CD14-positive monocyte (primary cell): ENCODE data around the gene MTFMT. TPM values are rescaled to one million over a fixed set of nuclear protein-coding genes. Genes with fewer than 3 reads are reported as not detected.
"Not testable (repeated sequence)": the region's sequence is repeated elsewhere in the genome, so short reads cannot be mapped to it uniquely, and the experiment has no call there.

Experiments used
- DNase-seq, 3 donors: peaks; one replicate each; pipeline ENCODE4 v3.0.0-alpha.2; 2011 to 2022
- H2AFZ ChIP-seq: 2 replicates; pipeline ENCODE4 v1.6.0; 2012; ENCODE audit warnings: mild to moderate bottlenecking, low read depth, low read length, inconsistent platforms; ENCODE audit not compliant: insufficient read depth, poor library complexity, severe bottlenecking
- H3K27ac ChIP-seq, 2 donors: 1 replicate in 1 of 2; 2 replicates in 1 of 2; pipeline ENCODE4 v1.5.1; 2012 to 2013; ENCODE audit warnings: low read length in 2 of 2, control low read depth in 1 of 2, inconsistent platforms in 1 of 2, low read depth in 1 of 2, mild to moderate bottlenecking in 1 of 2
- H3K27me3 ChIP-seq, 2 donors: one replicate each; pipeline versions ENCODE4 v1.6.0 to v1.6.1; 2011 to 2013; ENCODE audit warnings: low read length in 2 of 2; ENCODE audit not compliant: control insufficient read depth in 2 of 2, insufficient read depth in 2 of 2
- H3K36me3 ChIP-seq, 2 donors: replicated peaks in 1 of 2; 1 replicate in 1 of 2; 2 replicates in 1 of 2; pipeline versions ENCODE4 v1.5.1 to v1.6.1; 2012 to 2013; ENCODE audit warnings: low read length in 2 of 2, control low read depth in 1 of 2, inconsistent platforms in 1 of 2, mild to moderate bottlenecking in 1 of 2; ENCODE audit not compliant: insufficient read depth in 2 of 2, control insufficient read depth in 1 of 2
- H3K4me1 ChIP-seq, 2 donors: 1 replicate in 1 of 2; 2 replicates in 1 of 2; pipeline versions ENCODE4 v1.5.1 to v1.6.1; 2012 to 2013; ENCODE audit warnings: low read length in 2 of 2, control low read depth in 1 of 2, inconsistent platforms in 1 of 2, mild to moderate bottlenecking in 1 of 2, moderate library complexity in 1 of 2; ENCODE audit not compliant: insufficient read depth in 2 of 2, control insufficient read depth in 1 of 2
- H3K4me2 ChIP-seq: replicated peaks from 2 replicates; pipeline ENCODE3; 2012; ENCODE audit warnings: low read length, moderate library complexity, mild to moderate bottlenecking; ENCODE audit not compliant: poor library complexity, severe bottlenecking; ENCODE audit errors: extremely low read depth
- H3K4me3 ChIP-seq, 3 experiments: fragments of 200-600 bp in 1 of 3; sonication (generic) in 1 of 3; replicated peaks in 1 of 3; 1 replicate in 2 of 3; 2 replicates in 1 of 3; pipeline ENCODE4 v1.5.1; 2011 to 2013; ENCODE audit warnings: low read length in 3 of 3, mild to moderate bottlenecking in 3 of 3, control low read depth in 2 of 3, low read depth in 2 of 3, inconsistent platforms in 1 of 3, moderate library complexity in 1 of 3
- H3K79me2 ChIP-seq: 2 replicates; pipeline ENCODE4 v1.6.0; 2012; ENCODE audit warnings: mild to moderate bottlenecking, control low read depth, inconsistent platforms, low read length, moderate library complexity; ENCODE audit not compliant: insufficient read depth
- H3K9ac ChIP-seq: 2 replicates; pipeline ENCODE4 v1.6.0; 2017; ENCODE audit warnings: low read length, mild to moderate bottlenecking; ENCODE audit not compliant: insufficient read depth, poor library complexity, severe bottlenecking
- H3K9me3 ChIP-seq, 2 donors: replicated peaks in 1 of 2; 1 replicate in 1 of 2; 2 replicates in 1 of 2; pipeline versions ENCODE4 v1.5.1 to v1.6.1; 2012 to 2013; ENCODE audit warnings: low read length in 2 of 2, control low read depth in 1 of 2; ENCODE audit not compliant: control insufficient read depth in 1 of 2, insufficient read depth in 1 of 2
- H4K20me1 ChIP-seq: 2 replicates; pipeline ENCODE4 v1.6.0; 2012; ENCODE audit warnings: mild to moderate bottlenecking, low read length, control low read depth, moderate library complexity; ENCODE audit not compliant: insufficient read depth
- H3K27ac Mint-ChIP-seq, 7 donors: one replicate each; pipeline ENCODE4 v1.8.0; 2020; ENCODE audit warnings: mild to moderate bottlenecking in 7 of 7, mixed read lengths in 7 of 7, moderate library complexity in 6 of 7, inconsistent platforms in 2 of 7
- H3K27me3 Mint-ChIP-seq, 3 donors: one replicate each; pipeline ENCODE4 v1.8.0; 2021 to 2022; ENCODE audit warnings: low read depth in 3 of 3, mild to moderate bottlenecking in 3 of 3, mixed read lengths in 3 of 3, moderate library complexity in 3 of 3, inconsistent platforms in 1 of 3
- H3K36me3 Mint-ChIP-seq, 2 donors: one replicate each; pipeline ENCODE4 v1.8.0; 2020; ENCODE audit warnings: mixed read lengths in 2 of 2, inconsistent platforms in 1 of 2, mild to moderate bottlenecking in 1 of 2
- H3K4me1 Mint-ChIP-seq: one replicate; pipeline ENCODE4 v1.8.0; 2020; ENCODE audit warnings: mild to moderate bottlenecking, mixed read lengths
- H3K4me3 Mint-ChIP-seq, 2 donors: one replicate each; pipeline ENCODE4 v1.8.0; 2020; ENCODE audit warnings: mild to moderate bottlenecking in 2 of 2, mixed read lengths in 2 of 2, moderate library complexity in 1 of 2
- H3K9me3 Mint-ChIP-seq, 7 donors: one replicate each; pipeline ENCODE4 v1.8.0; 2020 to 2022; ENCODE audit warnings: mixed read lengths in 7 of 7, mild to moderate bottlenecking in 6 of 7, moderate library complexity in 6 of 7, inconsistent platforms in 2 of 7
- WGBS: methylation state at CpG from one replicate; pipeline ENCODE4 v1.1.5; 2013; ENCODE audit warnings: missing lambda C conversion rate; ENCODE audit not compliant: insufficient coverage; 5-methylcytosine and 5-hydroxymethylcytosine counted together
- intact Hi-C, 2 donors: fragments of 100-400 bp; cut with micrococcal nuclease; formaldehyde crosslinking; loops; one replicate each; pipeline versions ENCODE4 v1.15.0 to v1.15.1; 2023
- polyA plus RNA-seq, 3 donors: library from polyadenylated mRNA; depleted of rRNA in 1 of 3; unstranded in 2 of 3; stranded (reverse) in 1 of 3; fragments of 300-500 nt in 2 of 3; fragments of >200 nt in 1 of 3; fragmentation: Illumina TruSeq in 2 of 3; gene quantifications; 1 replicate in 2 of 3; 2 replicates in 1 of 3; pipeline ENCODE4 v1.2.3, GENCODE V29; 2012 to 2021
- TF ChIP-seq, protein P1 (sequence below): fragments of 200-600 bp; IDR thresholded peaks from one replicate; pipeline ENCODE4 v1.8.0; 2022; ENCODE audit warnings: antibody characterized with exemption, mild to moderate bottlenecking

Gene MTFMT
- polyA plus RNA-seq, 3 donors, result 5.1 to 10.8 (median 9.0) TPM

DNA sequence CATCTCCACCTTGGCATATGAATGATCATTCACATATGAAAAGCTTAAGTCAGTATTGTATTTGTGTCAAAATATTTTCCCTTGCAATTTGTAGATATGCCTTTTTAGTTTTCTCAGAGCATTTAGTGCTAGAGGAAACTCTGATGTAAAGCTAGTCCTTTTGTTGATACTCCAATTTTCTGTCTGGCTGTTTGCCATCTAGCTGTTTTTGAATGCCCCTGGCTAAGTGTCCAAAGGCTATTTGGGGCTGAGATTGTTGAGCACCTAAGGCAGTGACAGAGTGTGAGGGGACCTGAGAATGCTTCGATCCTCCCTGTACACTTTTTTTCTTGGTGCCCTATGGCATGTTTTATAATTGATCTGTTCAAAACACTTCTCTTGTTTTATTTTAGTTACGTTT lies 18.8 kb upstream of the MTFMT start:
- Histone ChIP-seq H2AFZ (no peak overlapping the region), H3K4me3 (no peak overlapping the region), H3K4me1 (peaks cover 10 to 16% of the 10 kb centered on the region in 2 donors), H3K27ac (no peak overlapping the region), H3K9me3 (no peaks in the 10 kb centered on the region), H3K79me2 (no peaks in the 10 kb centered on the region), H3K27me3 (no peaks in the 10 kb centered on the region), H3K4me2 (no peak overlapping the region), H3K9ac (no peak overlapping the region), H3K36me3 (no peaks in the 10 kb centered on the region), H4K20me1 (no peaks in the 10 kb centered on the region)
- intact Hi-C loops, result no loop called here
- H3K27ac Mint-ChIP-seq, result no peak overlapping the region
- H3K27me3 Mint-ChIP-seq, result peaks cover 6 to 18% (median 8%) of the 10 kb centered on the region in 3 donors
- H3K4me1 Mint-ChIP-seq, result peaks cover 16% of the 10 kb centered on the region
- WGBS, result no CpG with 5 or more reads among the region's 2 CpGs
- no peak for DNase-seq
- H3K9me3 Mint-ChIP-seq, result peaks cover 0 to 3% (median 0%) of the 10 kb centered on the region in 7 donors
- no peaks in the 10 kb centered on the region for H3K36me3 Mint-ChIP-seq
- H3K4me3 Mint-ChIP-seq, result no peak overlapping the region
- TF ChIP-seq, protein P1, sequence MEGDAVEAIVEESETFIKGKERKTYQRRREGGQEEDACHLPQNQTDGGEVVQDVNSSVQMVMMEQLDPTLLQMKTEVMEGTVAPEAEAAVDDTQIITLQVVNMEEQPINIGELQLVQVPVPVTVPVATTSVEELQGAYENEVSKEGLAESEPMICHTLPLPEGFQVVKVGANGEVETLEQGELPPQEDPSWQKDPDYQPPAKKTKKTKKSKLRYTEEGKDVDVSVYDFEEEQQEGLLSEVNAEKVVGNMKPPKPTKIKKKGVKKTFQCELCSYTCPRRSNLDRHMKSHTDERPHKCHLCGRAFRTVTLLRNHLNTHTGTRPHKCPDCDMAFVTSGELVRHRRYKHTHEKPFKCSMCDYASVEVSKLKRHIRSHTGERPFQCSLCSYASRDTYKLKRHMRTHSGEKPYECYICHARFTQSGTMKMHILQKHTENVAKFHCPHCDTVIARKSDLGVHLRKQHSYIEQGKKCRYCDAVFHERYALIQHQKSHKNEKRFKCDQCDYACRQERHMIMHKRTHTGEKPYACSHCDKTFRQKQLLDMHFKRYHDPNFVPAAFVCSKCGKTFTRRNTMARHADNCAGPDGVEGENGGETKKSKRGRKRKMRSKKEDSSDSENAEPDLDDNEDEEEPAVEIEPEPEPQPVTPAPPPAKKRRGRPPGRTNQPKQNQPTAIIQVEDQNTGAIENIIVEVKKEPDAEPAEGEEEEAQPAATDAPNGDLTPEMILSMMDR, result no peak

- H3K4me1 ChIP-seq, result peaks cover 9 to 11% of the 10 kb centered on the region in 2 donors
- TF ChIP-seq, protein P1, result no peak
- no peaks in the 10 kb centered on the region for H3K27me3 ChIP-seq
- Mint-ChIP-seq H3K4me3 (no peak within 1 kb of the TSS), H3K27me3 (peaks cover 2 to 10% (median 5%) of the 10 kb centered on the region in 3 donors), H3K27ac (no peak within 1 kb of the TSS), H3K9me3 (peaks cover 0 to 1% (median 0%) of the 10 kb centered on the region in 7 donors), H3K36me3 (no peaks in the 10 kb centered on the region), H3K4me1 (peaks cover 10% of the 10 kb centered on the region)
- H2AFZ ChIP-seq, result no peak within 1 kb of the TSS
- H4K20me1 ChIP-seq, result no peaks in the 10 kb centered on the region
- DNase-seq, result no peak
- no peak within 1 kb of the TSS for H3K27ac ChIP-seq
- intact Hi-C loops, result no loop called here
- no peak within 1 kb of the TSS for H3K4me3 ChIP-seq
- no peaks in the 10 kb centered on the region for H3K79me2 ChIP-seq
- H3K9ac ChIP-seq, result no peak within 1 kb of the TSS
- H3K4me2 ChIP-seq, result no peak within 1 kb of the TSS
- no peaks in the 10 kb centered on the region for H3K9me3 ChIP-seq
- H3K36me3 ChIP-seq, result no peaks in the 10 kb centered on the region
- 98% methylated on average over 5 of the region's 7 CpGs for WGBS
These were observed 15.5 kb upstream of the MTFMT start, which contains the start of gene SLC51B for GRCh38 chr15:65044724-65045481. SLC51B (plus strand) TSS chr15:65045387; CDS start chr15:65050005, 4,618 bp downstream.

- H3K36me3 Mint-ChIP-seq, H3K27ac ChIP-seq, H3K9me3 ChIP-seq, DNase-seq, H3K4me1 Mint-ChIP-seq, H3K27me3 ChIP-seq, H3K79me2 ChIP-seq, H4K20me1 ChIP-seq, H3K4me3 Mint-ChIP-seq, H3K4me1 ChIP-seq, H3K4me2 ChIP-seq, H3K27ac Mint-ChIP-seq, H2AFZ ChIP-seq, H3K9ac ChIP-seq, intact Hi-C loops, H3K9me3 Mint-ChIP-seq, H3K36me3 ChIP-seq, H3K27me3 Mint-ChIP-seq, H3K4me3 ChIP-seq: not testable (repeated sequence)
- 100% methylated on average over 1 of the region's 5 CpGs for WGBS
These were observed 14.8 kb upstream of the MTFMT start for GRCh38 chr15:65044218-65044617.
